Pulmonary artery endothelial cell (primary cell): ENCODE measurements around the gene IL33. TPM values are rescaled to one million over a fixed set of nuclear protein-coding genes. Genes with fewer than 3 reads are reported as not detected.
A peak's percentile ranks its signal among the peaks of the same experiment; 100 is the strongest.

Source experiments
- DNase-seq: peaks from one replicate; pipeline ENCODE4 v3.0.0-alpha.2; 2011; ENCODE audit warnings: low read depth, low spot score
- total RNA-seq: library from RNA; depleted of rRNA; stranded (reverse); fragments of >200 nt; gene quantifications from 2 replicates; pipeline ENCODE4 v1.2.3, GENCODE V29; 2014

Gene IL33
- total RNA-seq, 1 donor from 2014 or later = 24.4 TPM

- no peak for DNase-seq
Measured at GRCh38 chr9:6216951-6217350, 1.3 kb downstream of the IL33 start.

DNA sequence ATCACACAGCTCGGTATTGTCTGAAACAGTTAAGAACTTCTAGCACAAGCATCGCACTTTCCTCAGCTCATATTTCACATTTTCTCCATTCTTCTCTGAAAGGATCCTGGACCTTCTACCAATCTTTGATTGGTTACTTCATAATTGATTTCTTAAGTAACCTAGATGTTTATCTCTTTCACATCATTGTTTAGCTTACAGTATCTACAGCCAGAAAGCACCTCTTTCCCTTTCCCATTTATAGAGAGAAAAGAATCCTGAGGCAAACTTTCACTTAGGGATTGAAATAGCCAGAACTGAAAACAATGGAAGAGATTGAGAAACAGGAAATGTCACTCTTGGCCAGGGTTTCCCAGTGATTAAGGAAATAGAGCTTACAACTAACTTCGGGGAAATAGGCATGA, 2.5 kb downstream of the IL33 start:
- DNase-seq = peak; percentile 92

GRCh38 chr9:6219040-6219439, 3.4 kb downstream of the IL33 start:
- peak; percentile 41 for DNase-seq

GRCh38 chr9:6219981-6220380, 4.4 kb downstream of the IL33 start:
- peak; percentile 50 for DNase-seq

DNA sequence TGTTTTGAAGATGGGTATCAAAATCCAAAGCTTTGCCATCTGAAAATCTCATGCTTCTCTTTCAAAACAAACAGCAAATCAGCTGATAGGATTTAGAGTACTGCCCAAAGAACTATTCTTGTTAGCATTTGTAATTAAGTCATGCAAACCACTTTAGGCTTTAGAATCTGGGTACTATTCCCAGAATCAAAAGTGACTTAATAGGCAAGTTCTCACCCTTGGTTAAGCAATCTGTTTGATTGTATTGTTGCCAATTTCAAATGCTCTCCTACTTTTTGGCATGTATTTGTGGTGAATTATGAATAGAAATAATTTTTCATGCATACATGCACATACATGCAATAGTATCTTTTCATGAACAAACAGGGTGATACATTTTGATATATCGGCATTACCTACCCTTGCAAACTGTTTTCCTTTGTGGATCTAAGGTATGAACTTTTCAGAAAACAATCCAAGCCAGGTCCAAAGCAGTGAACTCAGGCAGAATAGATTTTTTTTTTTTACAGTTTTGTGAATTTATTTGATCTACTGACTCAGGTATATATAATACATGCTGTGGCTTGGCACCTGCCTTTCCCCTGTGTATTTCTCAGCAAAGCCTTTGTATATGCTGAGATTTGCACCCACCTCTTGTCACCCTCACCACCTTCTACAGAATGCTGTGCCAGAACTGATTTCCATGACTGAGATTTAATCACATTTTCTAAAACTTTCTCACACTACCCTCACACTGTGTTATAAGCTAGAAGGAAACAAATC, 9.0 kb downstream of the IL33 start:
- no peak for DNase-seq

- DNase-seq = peak; percentile 82
Measured at GRCh38 chr9:6226696-6227095, 11.1 kb downstream of the IL33 start.

GRCh38 chr9:6229186-6229585, 13.6 kb downstream of the IL33 start:
- DNase-seq = no peak

DNA sequence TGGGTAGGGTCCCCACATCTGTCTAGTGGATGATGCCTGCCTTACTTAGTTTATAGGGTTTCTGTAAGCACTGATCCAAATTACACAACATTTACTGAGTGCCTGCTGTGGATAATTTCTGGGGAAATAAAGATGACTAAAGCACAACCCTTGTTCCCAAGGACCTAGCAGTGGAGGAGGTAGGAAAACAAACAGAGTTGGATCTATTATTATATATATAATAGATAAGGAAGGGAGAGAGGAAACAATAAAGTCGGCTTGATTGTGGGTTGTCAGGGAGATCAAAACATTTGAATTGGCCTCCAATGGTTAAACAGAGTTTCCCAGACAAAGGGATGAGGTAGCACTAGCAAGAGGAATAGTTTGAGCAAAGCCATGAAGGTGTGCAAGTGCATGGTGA, 14.0 kb downstream of the IL33 start:
- DNase-seq = peak; percentile 85

GRCh38 chr9:6230037-6230780, 14.6 kb downstream of the IL33 start:
- no peak for DNase-seq

GRCh38 chr9:6232336-6232945, 16.8 kb downstream of the IL33 start:
- no peak for DNase-seq

DNA sequence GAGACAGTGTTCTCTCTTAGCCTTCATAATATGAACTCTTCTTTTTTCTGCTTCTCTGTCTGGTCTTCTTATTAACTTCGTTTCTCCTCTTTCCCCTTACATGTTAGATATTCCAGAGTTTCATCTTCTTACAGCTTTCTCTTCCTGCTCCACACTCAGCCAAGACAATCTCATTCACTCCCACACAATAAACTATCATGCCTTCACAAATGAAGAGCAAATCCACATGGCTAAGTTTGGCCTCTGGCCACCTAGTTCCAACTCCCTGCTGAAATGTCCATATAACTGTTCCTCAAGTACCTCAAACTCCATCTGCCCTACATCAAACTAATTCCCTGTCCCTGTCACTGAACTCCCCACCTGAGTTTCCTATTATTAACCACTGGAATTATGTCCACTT, 18.4 kb downstream of the IL33 start:
- DNase-seq = no peak

DNA sequence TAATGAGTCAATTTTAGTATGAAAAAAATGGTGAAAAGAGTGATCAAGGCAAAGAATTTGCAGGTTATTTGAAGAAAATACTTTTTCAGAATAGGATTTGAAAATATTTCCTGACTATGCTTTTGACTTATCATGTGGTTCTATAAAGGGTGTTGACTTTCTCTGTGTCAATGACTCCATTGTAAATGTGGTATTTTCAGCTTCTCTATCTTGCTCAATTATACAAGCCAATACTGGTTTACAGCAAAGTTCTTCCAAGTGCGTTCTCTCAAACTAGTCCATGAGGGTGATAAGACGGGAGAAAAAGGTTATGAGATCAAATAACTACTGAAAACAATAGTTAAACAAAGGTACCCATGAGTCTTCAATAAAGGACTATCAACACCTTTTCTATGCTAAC, 21.7 kb downstream of the IL33 start:
- DNase-seq = no peak

DNA sequence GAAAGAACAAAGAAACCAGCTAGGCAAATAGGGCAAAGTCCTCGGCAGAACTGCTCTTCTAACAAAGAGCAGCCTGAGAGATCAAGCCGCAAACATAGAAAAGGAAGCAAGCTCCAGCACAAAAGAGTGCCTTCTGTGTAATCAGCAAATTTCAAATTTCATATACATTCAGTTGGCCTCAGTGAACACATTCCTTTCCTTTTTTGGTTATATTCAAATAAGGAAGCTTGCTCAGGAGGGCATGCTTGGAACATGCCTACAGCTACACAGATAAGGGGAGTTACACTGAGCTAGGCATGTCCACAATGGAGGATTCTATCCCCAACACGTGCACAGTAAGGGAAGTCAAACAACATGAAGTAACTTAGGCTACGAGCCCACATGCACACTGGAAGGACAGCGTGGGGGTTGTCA, 23.4 kb downstream of the IL33 start:
- no peak for DNase-seq

GRCh38 chr9:6239694-6240093, 24.1 kb downstream of the IL33 start:
- DNase-seq = no peak

GRCh38 chr9:6243746-6244145, 28.1 kb downstream of the IL33 start:
- no peak for DNase-seq

- no peak for DNase-seq
Measured at GRCh38 chr9:6247266-6247665, 31.7 kb downstream of the IL33 start.

DNA sequence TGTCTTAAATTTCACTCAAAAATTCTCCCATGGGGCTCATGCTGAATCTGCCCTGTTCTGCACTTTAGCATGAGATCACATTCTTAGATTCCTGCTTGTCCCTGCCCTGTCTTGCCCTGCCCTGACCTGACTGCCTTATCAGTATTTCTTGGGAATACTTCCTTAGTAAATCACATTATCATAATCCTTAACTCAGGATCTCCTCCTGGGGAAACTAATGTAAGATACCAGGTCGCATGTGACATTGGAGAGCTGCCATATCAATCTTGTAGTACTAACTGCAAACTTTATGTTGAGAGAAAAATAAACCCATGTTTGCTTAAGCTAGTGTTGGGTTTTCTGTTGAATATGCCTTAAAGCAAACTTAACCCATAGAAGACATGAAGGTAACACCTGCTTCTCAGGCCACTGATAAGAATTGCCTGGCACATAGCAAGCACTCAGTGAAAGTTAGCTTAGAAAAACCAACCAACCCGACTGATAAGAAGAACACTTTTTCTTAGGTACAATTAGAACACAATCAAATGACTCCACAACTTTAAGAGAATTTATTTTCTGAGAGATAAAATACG, 53.3 kb downstream of the IL33 start:
- no peak for DNase-seq

DNA sequence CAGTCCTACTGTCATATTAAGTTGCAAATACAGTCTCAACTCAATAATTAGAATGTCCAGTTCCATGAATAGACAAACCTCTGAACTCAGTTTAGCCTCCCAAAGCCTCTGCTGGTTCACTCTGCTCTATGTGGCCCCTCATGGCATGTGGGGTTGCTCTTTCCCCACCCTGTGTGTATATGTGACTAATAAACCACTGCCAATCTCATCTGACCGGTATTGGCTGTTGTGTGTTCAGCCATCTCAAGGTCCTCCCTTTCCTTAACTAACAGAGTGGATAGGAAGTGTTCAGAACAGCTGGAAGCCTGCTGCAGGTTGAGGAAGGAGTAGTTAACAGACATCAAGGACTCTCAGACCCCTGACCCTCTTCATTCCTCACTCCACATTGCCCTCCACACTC, 55.3 kb downstream of the IL33 start:
- DNase-seq = no peak

DNA sequence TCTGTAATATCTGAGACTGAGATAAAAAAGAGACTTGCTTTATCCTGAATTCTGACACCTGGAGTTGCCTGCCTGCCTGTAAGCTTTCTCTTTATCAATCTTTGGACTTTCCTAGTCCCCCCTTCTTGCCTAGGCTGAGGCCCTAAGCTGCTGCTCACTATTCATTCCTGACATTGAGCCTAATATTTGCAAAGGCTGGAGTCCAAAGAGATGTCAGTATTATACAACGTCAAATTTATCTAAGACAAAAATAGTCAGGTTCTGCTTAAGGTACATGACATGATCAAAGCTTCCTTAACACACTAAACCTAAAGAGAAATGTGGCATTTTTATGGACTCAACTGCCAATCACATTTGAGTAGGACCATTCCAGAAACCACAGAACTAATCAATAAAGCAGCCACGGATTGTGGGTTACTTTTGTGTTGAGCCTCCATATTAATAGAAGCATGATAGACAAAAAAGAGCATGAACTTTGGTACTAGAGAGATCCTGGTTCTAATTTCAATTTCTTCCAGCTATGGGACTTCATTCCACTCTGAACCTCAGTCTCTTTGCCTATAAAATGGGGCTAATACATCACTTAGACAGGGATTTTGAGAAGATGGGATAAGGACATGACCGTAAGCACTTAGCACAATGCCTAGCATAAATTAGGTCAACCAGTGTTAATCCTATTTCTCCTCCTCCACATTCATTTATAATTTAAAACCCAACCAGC, 56.1 kb downstream of the IL33 start:
- DNase-seq = no peak

DNA sequence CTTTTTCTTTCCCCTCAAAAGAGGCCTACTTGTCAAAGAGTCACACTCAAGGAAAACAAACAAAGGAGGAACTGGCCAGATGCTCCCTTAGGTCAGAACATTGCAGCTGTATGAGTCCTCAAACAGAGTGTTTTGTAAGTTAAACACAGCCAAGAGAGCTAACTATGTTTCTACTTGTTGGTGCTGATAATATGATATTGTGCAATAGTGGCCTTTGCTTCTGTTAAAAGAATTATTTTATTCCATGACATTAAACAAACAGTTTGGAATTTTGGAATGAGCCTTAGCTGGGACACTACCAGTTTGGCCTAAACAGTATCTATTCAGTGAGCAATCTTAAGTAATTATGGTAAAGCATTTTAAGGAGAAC, 56.6 kb downstream of the IL33 start:
- no peak for DNase-seq

GRCh38 chr9:6277417-6277816, 61.8 kb downstream of the IL33 start:
- DNase-seq = no peak

DNA sequence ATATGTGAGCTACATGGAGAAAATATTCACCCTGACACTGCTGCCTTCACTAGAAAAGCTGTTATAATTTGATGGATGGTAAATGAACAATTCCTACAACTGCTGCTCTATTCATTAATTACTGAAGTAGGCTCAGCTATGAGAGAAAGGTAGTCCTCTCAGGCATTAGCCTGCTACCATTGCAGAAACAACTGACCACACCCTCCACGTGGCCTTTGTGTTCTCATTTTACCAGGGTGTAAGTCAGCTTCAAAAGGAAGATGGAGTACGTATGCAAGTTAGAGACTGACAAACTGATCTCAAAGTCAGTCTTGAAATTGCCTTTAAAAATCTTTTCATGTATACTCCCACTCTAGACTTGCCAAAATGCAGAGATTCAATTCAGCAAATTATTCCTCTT, 86.3 kb downstream of the IL33 start:
- DNase-seq = no peak
